ENCODE measurements around the gene NUP98. TPM values are rescaled to one million over a fixed set of nuclear protein-coding genes. Genes with fewer than 3 reads are reported as not detected.
"Not testable (repeated sequence)": the region's sequence is repeated elsewhere in the genome, so short reads cannot be mapped to it uniquely, and the experiment has no call there.

The NUP98 gene
- total RNA-seq, 1 donor from 2014 or later: 47.8 TPM

DNA sequence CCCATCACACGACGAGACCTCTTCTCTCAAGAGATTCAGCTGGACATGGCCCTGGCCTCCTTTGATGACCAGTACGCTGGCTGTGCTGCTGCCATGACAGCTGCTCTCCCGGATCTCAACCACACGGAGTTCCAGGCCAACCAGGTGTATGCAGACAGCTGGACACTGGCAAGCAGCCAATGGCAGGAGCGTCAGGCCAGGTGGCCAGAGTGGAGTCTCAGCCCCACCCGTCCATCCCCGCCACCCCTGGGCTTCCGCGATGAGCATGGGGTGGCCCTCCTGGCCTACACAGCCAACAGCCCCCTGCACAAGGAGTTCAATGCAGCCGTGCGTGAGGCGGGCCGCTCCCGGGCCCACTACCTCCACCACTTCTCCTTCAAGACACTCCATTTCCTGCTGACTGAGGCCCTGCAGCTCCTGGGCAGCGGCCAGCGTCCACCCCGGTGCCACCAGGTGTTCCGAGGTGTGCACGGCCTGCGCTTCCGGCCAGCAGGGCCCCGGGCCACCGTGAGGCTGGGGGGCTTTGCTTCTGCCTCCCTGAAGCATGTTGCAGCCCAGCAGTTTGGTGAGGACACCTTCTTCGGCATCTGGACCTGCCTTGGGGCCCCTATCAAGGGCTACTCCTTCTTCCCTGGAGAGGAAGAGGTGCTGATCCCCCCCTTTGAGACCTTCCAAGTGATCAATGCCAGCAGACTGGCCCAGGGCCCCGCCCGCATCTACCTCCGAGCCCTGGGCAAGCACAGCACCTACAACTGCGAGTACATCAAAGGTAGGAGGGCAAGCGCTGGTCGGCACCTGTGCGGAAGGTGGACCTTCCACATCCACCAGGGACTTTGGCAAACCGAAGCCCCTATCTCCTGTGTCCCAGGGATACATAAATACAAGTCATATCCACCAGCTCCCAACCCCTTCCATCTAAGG is 137.5 kb downstream of the NUP98 start:
- DNase-seq (ENCODE audit: low spot score): no peak
- no peak for TF ChIP-seq CTCF (IDR thresholded peaks at IDR 0.05)
- Mint-ChIP-seq H3K4me1 (ENCODE audit: low read depth) (no peaks in the 10 kb centered on the region), H3K36me3 (ENCODE audit: low read depth) (peaks cover 14% of the 10 kb centered on the region), H3K27me3 (ENCODE audit: low read depth) (peaks cover 2% of the 10 kb centered on the region), H3K9me3 (ENCODE audit: low read depth) (peaks cover 6% of the 10 kb centered on the region), H3K4me3 (ENCODE audit: unreplicated experiment) (no peak overlapping the region), H3K27ac (ENCODE audit: unreplicated experiment) (no peak overlapping the region)

DNA sequence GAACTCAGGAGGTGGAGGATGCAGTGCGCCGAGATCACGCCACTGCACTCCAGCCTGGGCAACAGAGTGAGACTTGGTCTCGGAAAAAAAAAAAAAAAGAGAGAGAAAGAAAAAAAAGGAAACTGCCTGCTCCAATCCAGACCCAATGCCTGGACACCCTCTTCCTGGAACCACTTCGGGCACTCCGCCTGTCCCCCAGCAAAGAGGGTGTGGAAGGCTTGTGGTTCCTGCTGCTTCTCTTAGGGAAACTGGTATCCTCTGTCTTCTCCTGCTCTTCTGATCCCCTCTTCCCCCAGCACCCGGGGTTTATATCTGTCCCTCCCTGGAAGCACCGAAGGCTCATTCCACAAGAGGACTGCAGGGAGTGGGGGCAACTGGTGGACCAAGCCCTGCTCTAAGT is 139.1 kb downstream of the NUP98 start:
- Mint-ChIP-seq H3K4me1 (ENCODE audit: low read depth) (no peaks in the 10 kb centered on the region), H3K36me3 (ENCODE audit: low read depth) (peaks cover 4% of the 10 kb centered on the region), H3K27ac (ENCODE audit: unreplicated experiment) (no peak overlapping the region), H3K9me3 (ENCODE audit: low read depth) (peaks cover 6% of the 10 kb centered on the region), H3K27me3 (ENCODE audit: low read depth) (peaks cover 2% of the 10 kb centered on the region), H3K4me3 (ENCODE audit: unreplicated experiment) (no peak overlapping the region)
- no peak for DNase-seq (ENCODE audit: low spot score)
- no peak for TF ChIP-seq CTCF (IDR thresholded peaks at IDR 0.05)

GRCh38 chr11:3657331-3657730 is 140.0 kb downstream of the NUP98 start:
- H3K9me3 Mint-ChIP-seq (ENCODE audit: low read depth); H3K27ac Mint-ChIP-seq (ENCODE audit: unreplicated experiment); DNase-seq (ENCODE audit: low spot score); H3K27me3 Mint-ChIP-seq (ENCODE audit: low read depth); H3K36me3 Mint-ChIP-seq (ENCODE audit: low read depth); H3K4me3 Mint-ChIP-seq (ENCODE audit: unreplicated experiment); H3K4me1 Mint-ChIP-seq (ENCODE audit: low read depth): not testable (repeated sequence)

- H3K27ac Mint-ChIP-seq (ENCODE audit: unreplicated experiment): no peak overlapping the region
- TF ChIP-seq CTCF (IDR thresholded peaks at IDR 0.05): no peak
- H3K4me3 Mint-ChIP-seq (ENCODE audit: unreplicated experiment): no peak overlapping the region
- peaks cover 6% of the 10 kb centered on the region for H3K9me3 Mint-ChIP-seq (ENCODE audit: low read depth)
- peaks cover 5% of the 10 kb centered on the region for H3K27me3 Mint-ChIP-seq (ENCODE audit: low read depth)
- no peak for DNase-seq (ENCODE audit: low spot score)
- peaks cover 4% of the 10 kb centered on the region for H3K36me3 Mint-ChIP-seq (ENCODE audit: low read depth)
- H3K4me1 Mint-ChIP-seq (ENCODE audit: low read depth): no peaks in the 10 kb centered on the region
Measured at GRCh38 chr11:3655547-3655946, 141.8 kb downstream of the NUP98 start.

DNA sequence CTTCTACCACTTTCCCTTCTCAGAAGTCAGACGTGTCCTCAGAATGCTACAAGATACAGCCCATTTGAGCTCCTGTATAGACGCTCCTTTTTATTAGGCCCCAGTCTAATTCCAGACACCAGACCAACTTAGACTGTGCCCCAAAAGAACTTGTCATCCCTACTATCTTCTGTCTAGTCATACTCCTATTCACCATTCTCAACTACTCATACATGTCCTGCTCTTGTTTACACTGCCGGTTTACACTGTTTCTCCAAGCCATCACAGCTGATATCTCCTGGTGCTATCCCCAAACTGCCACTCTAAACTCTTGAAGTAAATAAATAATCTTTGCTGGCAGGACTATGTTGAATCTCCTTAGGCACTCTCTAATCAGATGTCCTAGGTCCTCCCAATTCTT is 144.8 kb downstream of the NUP98 start:
- H3K36me3 Mint-ChIP-seq (ENCODE audit: low read depth); DNase-seq (ENCODE audit: low spot score); H3K27ac Mint-ChIP-seq (ENCODE audit: unreplicated experiment); H3K9me3 Mint-ChIP-seq (ENCODE audit: low read depth); H3K4me1 Mint-ChIP-seq (ENCODE audit: low read depth); H3K4me3 Mint-ChIP-seq (ENCODE audit: unreplicated experiment): not testable (repeated sequence)
- peaks cover 34% of the 10 kb centered on the region for H3K27me3 Mint-ChIP-seq (ENCODE audit: low read depth)

- DNase-seq (ENCODE audit: low spot score); H3K27ac Mint-ChIP-seq (ENCODE audit: unreplicated experiment); H3K4me3 Mint-ChIP-seq (ENCODE audit: unreplicated experiment); H3K36me3 Mint-ChIP-seq (ENCODE audit: low read depth); H3K9me3 Mint-ChIP-seq (ENCODE audit: low read depth); H3K4me1 Mint-ChIP-seq (ENCODE audit: low read depth): not testable (repeated sequence)
- peaks cover 35% of the 10 kb centered on the region for H3K27me3 Mint-ChIP-seq (ENCODE audit: low read depth)
Measured at GRCh38 chr11:3649374-3649773, 148.0 kb downstream of the NUP98 start.

DNA sequence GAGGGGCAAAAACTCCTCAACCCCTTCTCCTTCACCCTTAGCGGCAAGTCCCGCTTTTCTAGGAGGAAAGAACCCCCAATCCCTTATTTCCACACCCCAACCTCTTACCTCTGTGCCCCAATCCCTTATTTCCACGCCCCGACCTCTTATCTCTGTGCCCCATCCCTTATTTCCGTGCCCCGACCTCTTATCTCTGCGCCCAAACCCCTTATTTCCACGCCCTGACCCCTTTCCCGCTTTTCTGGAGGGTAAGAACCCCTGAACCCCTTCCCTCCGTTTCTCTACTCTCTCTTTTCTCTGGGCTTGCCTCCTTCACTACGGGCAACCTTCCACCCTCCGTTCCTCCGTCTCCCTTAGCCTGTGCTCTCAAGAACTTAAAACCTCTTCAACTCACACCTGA is 148.5 kb downstream of the NUP98 start:
- H3K4me3 Mint-ChIP-seq (ENCODE audit: unreplicated experiment); DNase-seq (ENCODE audit: low spot score); H3K9me3 Mint-ChIP-seq (ENCODE audit: low read depth); H3K36me3 Mint-ChIP-seq (ENCODE audit: low read depth); H3K27ac Mint-ChIP-seq (ENCODE audit: unreplicated experiment): not testable (repeated sequence)
- peaks cover 35% of the 10 kb centered on the region for H3K27me3 Mint-ChIP-seq (ENCODE audit: low read depth)
- peaks cover 10% of the 10 kb centered on the region for H3K4me1 Mint-ChIP-seq (ENCODE audit: low read depth)

All from chondrocyte (in vitro differentiated cells).